Measurements from ENCODE around the gene ADRA2A. TPM values are rescaled to one million over a fixed set of nuclear protein-coding genes. Genes with fewer than 3 reads are reported as not detected.

ADRA2A gene
- total and polyA plus RNA-seq, 12 donors = 0.32 to 9.6 (median 2.9) TPM

- H3K27me3 ChIP-seq = no peaks in the 10 kb centered on the region
- H3K9me3 ChIP-seq (replicated peaks in 1 of 3) = no peaks in the 10 kb centered on the region
- H3K4me1 ChIP-seq (replicated peaks in 1 of 2) = no peaks in the 10 kb centered on the region
- TF ChIP-seq POLR2A (IDR thresholded peaks at IDR 0.05) (no peak), CTCF (IDR thresholded peaks at IDR 0.05) (no peak)
- H3K4me3 ChIP-seq = no peak overlapping the region
- no peak overlapping the region for H3K27ac ChIP-seq
- H3K36me3 ChIP-seq (replicated peaks in 1 of 2) = no peaks in the 10 kb centered on the region
- intact Hi-C loops (cut with DNase I) = no loop called here
- no peak for DNase-seq
- 70 to 91% (median 84%) methylated on average over 3 to 4 of the region's 4 CpGs for WGBS, 4 donors
Measured at GRCh38 chr10:111102359-111102837, 25.6 kb downstream of the ADRA2A start.

GRCh38 chr10:111103196-111103840 is 26.5 kb downstream of the ADRA2A start:
- no peak for TF ChIP-seq CTCF (IDR thresholded peaks at IDR 0.05)
- TF ChIP-seq POLR2A (IDR thresholded peaks at IDR 0.05) = no peak
- H3K27ac ChIP-seq = no peak overlapping the region
- no peaks in the 10 kb centered on the region for H3K4me1 ChIP-seq (replicated peaks in 1 of 2)
- H3K9me3 ChIP-seq (replicated peaks in 1 of 3) = no peaks in the 10 kb centered on the region
- H3K36me3 ChIP-seq (replicated peaks in 1 of 2) = no peaks in the 10 kb centered on the region
- intact Hi-C loops (cut with DNase I) = no loop called here
- no peaks in the 10 kb centered on the region for H3K27me3 ChIP-seq
- no peak for DNase-seq
- WGBS, 4 donors = 54 to 60% (median 57%) methylated on average over 7 of the region's 7 CpGs
- no peak overlapping the region for H3K4me3 ChIP-seq

GRCh38 chr10:111104811-111105210 is 28.0 kb downstream of the ADRA2A start:
- Histone ChIP-seq H3K4me3 (no peak overlapping the region), H3K27me3 (no peaks in the 10 kb centered on the region), H3K9me3 (replicated peaks in 1 of 3) (no peaks in the 10 kb centered on the region), H3K36me3 (replicated peaks in 1 of 2) (no peaks in the 10 kb centered on the region), H3K4me1 (replicated peaks in 1 of 2) (no peaks in the 10 kb centered on the region), H3K27ac (no peak overlapping the region)
- DNase-seq = no peak
- WGBS, 4 donors = 93 to 94% (median 94%) methylated on average over 20 of the region's 20 CpGs
- intact Hi-C loops (cut with DNase I) = no loop called here
- no peak for TF ChIP-seq CTCF (IDR thresholded peaks at IDR 0.05)
- no peak for TF ChIP-seq POLR2A (IDR thresholded peaks at IDR 0.05)

GRCh38 chr10:111106081-111106480 is 29.3 kb downstream of the ADRA2A start:
- 86 to 100% (median 96%) methylated on average over 7 to 8 of the region's 8 CpGs for whole genome bisulfite sequencing, 4 donors
- no peak overlapping the region for H3K27ac ChIP-seq
- TF ChIP-seq POLR2A (IDR thresholded peaks at IDR 0.05) (no peak), CTCF (IDR thresholded peaks at IDR 0.05) (no peak)
- H3K4me3 ChIP-seq = no peak overlapping the region
- no peak for DNase-seq
- no peaks in the 10 kb centered on the region for H3K27me3 ChIP-seq
- H3K9me3 ChIP-seq (replicated peaks in 1 of 3) = no peaks in the 10 kb centered on the region
- intact Hi-C loops (cut with DNase I) = no loop called here
- no peaks in the 10 kb centered on the region for H3K36me3 ChIP-seq (replicated peaks in 1 of 2)
- H3K4me1 ChIP-seq (replicated peaks in 1 of 2) = no peaks in the 10 kb centered on the region
